Measurements from ENCODE around the gene STXBP6.

Gene STXBP6

DNA sequence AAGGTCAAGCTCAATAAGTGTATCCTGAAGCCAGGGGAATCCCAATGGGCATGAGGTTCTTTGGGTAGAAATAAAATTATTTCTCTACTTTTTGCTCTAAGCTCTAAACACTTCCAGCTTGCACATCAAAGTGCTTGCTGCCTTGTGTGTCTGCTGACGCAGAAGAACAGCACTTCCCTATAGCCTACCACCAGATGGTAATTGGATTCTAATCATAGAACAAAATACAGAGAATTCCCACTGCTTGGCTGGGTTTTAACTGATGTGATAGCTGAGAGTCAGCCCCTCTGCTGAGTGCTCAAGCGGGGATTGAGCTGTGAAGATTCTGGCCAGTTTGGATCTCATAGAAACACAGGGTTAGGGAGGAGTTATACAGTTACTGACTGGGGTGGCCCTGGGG, 283.5 kb downstream of the STXBP6 start (continued):
- TF ChIP-seq, protein P1, sequence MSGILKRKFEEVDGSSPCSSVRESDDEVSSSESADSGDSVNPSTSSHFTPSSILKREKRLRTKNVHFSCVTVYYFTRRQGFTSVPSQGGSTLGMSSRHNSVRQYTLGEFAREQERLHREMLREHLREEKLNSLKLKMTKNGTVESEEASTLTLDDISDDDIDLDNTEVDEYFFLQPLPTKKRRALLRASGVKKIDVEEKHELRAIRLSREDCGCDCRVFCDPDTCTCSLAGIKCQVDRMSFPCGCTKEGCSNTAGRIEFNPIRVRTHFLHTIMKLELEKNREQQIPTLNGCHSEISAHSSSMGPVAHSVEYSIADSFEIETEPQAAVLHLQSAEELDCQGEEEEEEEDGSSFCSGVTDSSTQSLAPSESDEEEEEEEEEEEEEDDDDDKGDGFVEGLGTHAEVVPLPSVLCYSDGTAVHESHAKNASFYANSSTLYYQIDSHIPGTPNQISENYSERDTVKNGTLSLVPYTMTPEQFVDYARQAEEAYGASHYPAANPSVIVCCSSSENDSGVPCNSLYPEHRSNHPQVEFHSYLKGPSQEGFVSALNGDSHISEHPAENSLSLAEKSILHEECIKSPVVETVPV (CRISPR knock-in tag; IDR thresholded peaks at IDR 0.05) = no peak
- no peak for TF ChIP-seq CSDC2 (CRISPR knock-in tag; IDR thresholded peaks at IDR 0.05)
- TF ChIP-seq ZC3H10 (CRISPR knock-in tag; IDR thresholded peaks at IDR 0.05) = no peak
- no peak for TF ChIP-seq GLIS3 (CRISPR knock-in tag; IDR thresholded peaks at IDR 0.05)

DNA sequence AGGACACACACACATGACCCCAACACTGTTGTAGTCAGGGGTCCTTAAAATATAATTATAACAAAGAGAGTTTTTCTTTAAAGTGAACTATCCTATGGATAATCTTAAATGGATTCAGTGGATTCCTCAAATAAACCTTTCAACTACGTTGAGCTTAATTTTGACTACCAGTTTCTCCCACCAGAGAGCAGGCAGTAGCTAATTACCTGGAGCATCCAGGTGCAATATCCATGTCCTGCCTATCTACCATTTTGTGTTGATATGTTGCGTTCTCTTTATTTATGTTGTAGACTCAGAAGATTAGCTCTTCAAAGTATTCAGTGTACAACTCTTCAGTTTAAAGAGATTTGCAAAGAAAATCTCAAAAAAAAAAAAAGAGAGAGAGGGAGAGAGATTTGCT, 288.8 kb downstream of the STXBP6 start:
- TF ChIP-seq PPARA (CRISPR knock-in tag; IDR thresholded peaks at IDR 0.05; ENCODE audit: borderline replicate concordance) (no peak), TCF4 (CRISPR knock-in tag; IDR thresholded peaks at IDR 0.05; ENCODE audit: borderline replicate concordance) (no peak), ZNF8 (CRISPR knock-in tag; IDR thresholded peaks at IDR 0.05) (no peak), ARNTL (CRISPR knock-in tag; IDR thresholded peaks at IDR 0.05; ENCODE audit: borderline replicate concordance, low read depth) (no peak), ZFP30 (CRISPR knock-in tag; IDR thresholded peaks at IDR 0.05) (no peak), GLIS3 (CRISPR knock-in tag; IDR thresholded peaks at IDR 0.05) (no peak), ESRRG (CRISPR knock-in tag; IDR thresholded peaks at IDR 0.05) (no peak), SNAI2 (CRISPR knock-in tag; IDR thresholded peaks at IDR 0.05) (no peak), CSDC2 (CRISPR knock-in tag; IDR thresholded peaks at IDR 0.05) (no peak), TOX (CRISPR knock-in tag; IDR thresholded peaks at IDR 0.05; ENCODE audit: borderline replicate concordance) (no peak), ZNF70 (CRISPR knock-in tag; IDR thresholded peaks at IDR 0.05) (no peak), ISL1 (CRISPR knock-in tag; IDR thresholded peaks at IDR 0.05) (no peak), BACH2 (CRISPR knock-in tag; IDR thresholded peaks at IDR 0.05; ENCODE audit: borderline replicate concordance) (no peak), ZC3H10 (CRISPR knock-in tag; IDR thresholded peaks at IDR 0.05) (no peak), RARB (CRISPR knock-in tag; IDR thresholded peaks at IDR 0.05) (no peak)
- TF ChIP-seq, protein P1 (CRISPR knock-in tag; IDR thresholded peaks at IDR 0.05) = no peak
- TF ChIP-seq, protein P2, sequence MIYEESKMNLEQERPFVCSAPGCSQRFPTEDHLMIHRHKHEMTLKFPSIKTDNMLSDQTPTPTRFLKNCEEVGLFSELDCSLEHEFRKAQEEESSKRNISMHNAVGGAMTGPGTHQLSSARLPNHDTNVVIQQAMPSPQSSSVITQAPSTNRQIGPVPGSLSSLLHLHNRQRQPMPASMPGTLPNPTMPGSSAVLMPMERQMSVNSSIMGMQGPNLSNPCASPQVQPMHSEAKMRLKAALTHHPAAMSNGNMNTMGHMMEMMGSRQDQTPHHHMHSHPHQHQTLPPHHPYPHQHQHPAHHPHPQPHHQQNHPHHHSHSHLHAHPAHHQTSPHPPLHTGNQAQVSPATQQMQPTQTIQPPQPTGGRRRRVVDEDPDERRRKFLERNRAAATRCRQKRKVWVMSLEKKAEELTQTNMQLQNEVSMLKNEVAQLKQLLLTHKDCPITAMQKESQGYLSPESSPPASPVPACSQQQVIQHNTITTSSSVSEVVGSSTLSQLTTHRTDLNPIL (CRISPR knock-in tag; IDR thresholded peaks at IDR 0.05; ENCODE audit: low read depth) = no peak
- TF ChIP-seq, protein P3, sequence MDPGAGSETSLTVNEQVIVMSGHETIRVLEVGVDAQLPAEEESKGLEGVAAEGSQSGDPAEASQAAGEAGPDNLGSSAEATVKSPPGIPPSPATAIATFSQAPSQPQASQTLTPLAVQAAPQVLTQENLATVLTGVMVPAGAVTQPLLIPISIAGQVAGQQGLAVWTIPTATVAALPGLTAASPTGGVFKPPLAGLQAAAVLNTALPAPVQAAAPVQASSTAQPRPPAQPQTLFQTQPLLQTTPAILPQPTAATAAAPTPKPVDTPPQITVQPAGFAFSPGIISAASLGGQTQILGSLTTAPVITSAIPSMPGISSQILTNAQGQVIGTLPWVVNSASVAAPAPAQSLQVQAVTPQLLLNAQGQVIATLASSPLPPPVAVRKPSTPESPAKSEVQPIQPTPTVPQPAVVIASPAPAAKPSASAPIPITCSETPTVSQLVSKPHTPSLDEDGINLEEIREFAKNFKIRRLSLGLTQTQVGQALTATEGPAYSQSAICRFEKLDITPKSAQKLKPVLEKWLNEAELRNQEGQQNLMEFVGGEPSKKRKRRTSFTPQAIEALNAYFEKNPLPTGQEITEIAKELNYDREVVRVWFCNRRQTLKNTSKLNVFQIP (CRISPR knock-in tag; IDR thresholded peaks at IDR 0.05; ENCODE audit: borderline replicate concordance, low read depth) = no peak
- no peak for ATAC-seq
